K562 (cell line): Measurements from ENCODE around the gene CELA3B. TPM values are rescaled to one million over a fixed set of nuclear protein-coding genes. Genes with fewer than 3 reads are reported as not detected.

Experiments used
- ASH1L ChIP-seq: fragments of 450-650 bp; IDR thresholded peaks from 2 replicates; pipeline ENCODE4 v1.6.1; 2018; ENCODE audit warnings: borderline replicate concordance, mild to moderate bottlenecking, low read depth; ENCODE audit not compliant: partially characterized antibody
- BMI1 ChIP-seq: fragments of 150-350 bp; IDR thresholded peaks from 2 replicates; pipeline ENCODE4 v1.6.1; 2014; ENCODE audit warnings: low read length
- CREM ChIP-seq: IDR thresholded peaks from 2 replicates; pipeline ENCODE4 v1.6.1; 2014; ENCODE audit warnings: antibody characterized with exemption, low read depth
- HNRNPLL ChIP-seq: fragments of 200-400 bp; formaldehyde crosslinking; IDR thresholded peaks from 2 replicates; pipeline ENCODE4 v1.6.1; 2017; ENCODE audit warnings: low read length, low read depth, mild to moderate bottlenecking; ENCODE audit not compliant: poor library complexity, severe bottlenecking
- LCOR ChIP-seq: sonication (generic); formaldehyde crosslinking; IDR thresholded peaks from 2 replicates; pipeline ENCODE4 v1.8.0; 2022; ENCODE audit warnings: mild to moderate bottlenecking, missing genetic modification reagents
- MBD2 ChIP-seq: sonication (generic); IDR thresholded peaks from 2 replicates; pipeline ENCODE4 v1.6.1; 2016; ENCODE audit warnings: low read depth, borderline replicate concordance
- NFIX ChIP-seq: fragments of 250-450 bp; sonication (Bioruptor Pico); IDR thresholded peaks from 2 replicates; pipeline ENCODE4 v1.4.0; 2020; ENCODE audit warnings: low read depth, mild to moderate bottlenecking, moderate library complexity
- PKNOX1 ChIP-seq: fragments of 450-650 bp; IDR thresholded peaks from 2 replicates; pipeline ENCODE4 v1.6.1; 2016
- SIRT6 ChIP-seq: IDR thresholded peaks from one replicate; pipeline ENCODE4 v1.6.1; 2012; ENCODE audit warnings: low read depth, mild to moderate bottlenecking, control low read depth, inconsistent platforms, low read length, moderate library complexity
- ZNF175 ChIP-seq: fragments of 200-800 bp; sonication (Bioruptor generic); IDR thresholded peaks from 2 replicates; pipeline ENCODE4 v1.6.1; 2016; ENCODE audit warnings: low read depth, mild to moderate bottlenecking, missing genetic modification characterization, missing compliant biosample characterization
- ZNF212 ChIP-seq: fragments of 450-650 bp; formaldehyde crosslinking; IDR thresholded peaks from 2 replicates; pipeline ENCODE4 v1.4.0; 2020; ENCODE audit warnings: mild to moderate bottlenecking
- ZNF277 ChIP-seq: fragments of 250-450 bp; sonication (Bioruptor Pico); IDR thresholded peaks from 2 replicates; pipeline ENCODE4 v1.8.0; 2022; ENCODE audit warnings: inconsistent platforms, mild to moderate bottlenecking, moderate library complexity, borderline replicate concordance
- ZNF436 ChIP-seq: fragments of 250-450, 450-650 bp; sonication (Bioruptor Pico); formaldehyde crosslinking; IDR thresholded peaks from 2 replicates; pipeline ENCODE4 v1.7.0; 2020; ENCODE audit warnings: mild to moderate bottlenecking
- ZNF639 ChIP-seq, 2 experiments: fragments of 200-800 bp in 1 of 2; sonication (Bioruptor generic) in 1 of 2; sonication (generic) in 1 of 2; formaldehyde crosslinking in 1 of 2; IDR thresholded peaks in 1 of 2; conservative IDR thresholded peaks in 1 of 2; 2 replicates each; pipeline versions ENCODE4 v1.5.0 to v1.6.1; 2016 to 2020; ENCODE audit warnings: missing compliant biosample characterization in 1 of 2, missing genetic modification characterization in 1 of 2, missing genetic modification reagents in 1 of 2
- polyA plus RNA-seq, 8 experiments: library from polyadenylated mRNA; depleted of rRNA in 4 of 8; stranded (reverse) in 5 of 8; unstranded in 3 of 8; fragments of >200 nt; fragmentation: Nextera tagmentation in 2 of 8; fragmentation: Illumina TruSeq in 1 of 8; extraction: Ambion mirVana in 2 of 8; extraction: Trizol in 1 of 8; gene quantifications; 2 replicates each; pipeline versions ENCODE4 v1.2.1 to v1.2.3, GENCODE V29; 2011 to 2014; ENCODE audit warnings: inconsistent platforms in 1 of 8, missing spikeins in 1 of 8
- total RNA-seq, 7 experiments: library from RNA; depleted of rRNA in 6 of 7; stranded (reverse); fragments of >200 nt in 6 of 7; fragmentation: Illumina TruSeq in 2 of 7; extraction: Trizol in 2 of 7; gene quantifications; 2 replicates each; pipeline versions ENCODE4 v1.2.1 to v1.2.3, GENCODE V29; 2011 to 2021; ENCODE audit warnings: low replicate concordance in 1 of 7
- TF ChIP-seq, protein P1 (sequence below): fragments of 450-650 bp; formaldehyde crosslinking; IDR thresholded peaks from 2 replicates; pipeline ENCODE4 v1.4.0; 2020; ENCODE audit warnings: mild to moderate bottlenecking, moderate library complexity
- TF ChIP-seq, protein P2 (sequence below): sonication (generic); formaldehyde crosslinking; IDR thresholded peaks from 2 replicates; pipeline ENCODE4 v1.8.1; 2023; ENCODE audit warnings: mild to moderate bottlenecking, missing genetic modification reagents
- TF ChIP-seq, protein P3 (sequence below): fragments of 250-450 bp; sonication (Bioruptor Pico); IDR thresholded peaks from 2 replicates; pipeline ENCODE4 v1.8.0; 2022; ENCODE audit warnings: inconsistent platforms

Gene CELA3B
- total and polyA plus RNA-seq, 9 of the 15 experiments (the other 6 are each of a cell fraction or from before 2014, with no cell fraction given), result 3.1 TPM; not detected in 8

DNA sequence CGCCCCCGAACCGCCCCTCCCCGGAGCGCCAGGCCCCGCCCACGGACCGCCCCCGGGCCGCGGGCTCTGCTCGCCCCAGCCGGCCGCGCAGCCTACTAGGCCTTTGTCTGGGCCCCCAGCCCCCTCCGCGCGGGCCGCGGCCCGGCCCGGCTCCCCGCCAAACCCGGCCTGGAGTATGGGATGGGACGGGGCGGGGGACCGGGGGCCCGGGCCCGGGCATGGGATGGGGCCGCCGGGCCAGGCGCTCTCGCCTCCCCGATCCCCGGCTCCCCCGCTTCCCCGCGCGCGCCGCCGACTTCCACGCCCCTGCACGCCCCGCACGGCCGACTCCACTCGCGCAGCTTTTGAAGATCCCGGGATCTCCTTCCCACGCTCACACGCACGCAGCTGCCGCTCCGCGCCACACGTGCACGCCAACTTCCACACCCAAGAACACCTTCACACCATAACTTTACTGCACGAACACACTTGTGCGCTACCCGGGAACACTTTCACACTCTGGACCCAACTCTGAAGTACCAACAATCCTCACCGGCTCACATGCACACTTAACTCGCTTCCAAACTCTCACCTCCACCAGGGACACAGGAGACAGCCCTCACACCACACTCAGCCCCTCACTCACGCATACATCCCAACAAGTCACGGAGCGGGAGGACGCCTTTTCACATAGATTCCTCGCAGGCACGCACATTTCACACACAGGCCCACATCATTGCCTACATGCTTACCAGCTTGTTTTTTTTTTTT lies 39.3 kb upstream of the CELA3B start (continued):
- no peak for TF ChIP-seq LCOR (CRISPR knock-in tag)
- no peak for TF ChIP-seq ZNF436 (CRISPR knock-in tag)
- no peak for TF ChIP-seq ZNF212 (CRISPR knock-in tag)
- TF ChIP-seq, protein P1, sequence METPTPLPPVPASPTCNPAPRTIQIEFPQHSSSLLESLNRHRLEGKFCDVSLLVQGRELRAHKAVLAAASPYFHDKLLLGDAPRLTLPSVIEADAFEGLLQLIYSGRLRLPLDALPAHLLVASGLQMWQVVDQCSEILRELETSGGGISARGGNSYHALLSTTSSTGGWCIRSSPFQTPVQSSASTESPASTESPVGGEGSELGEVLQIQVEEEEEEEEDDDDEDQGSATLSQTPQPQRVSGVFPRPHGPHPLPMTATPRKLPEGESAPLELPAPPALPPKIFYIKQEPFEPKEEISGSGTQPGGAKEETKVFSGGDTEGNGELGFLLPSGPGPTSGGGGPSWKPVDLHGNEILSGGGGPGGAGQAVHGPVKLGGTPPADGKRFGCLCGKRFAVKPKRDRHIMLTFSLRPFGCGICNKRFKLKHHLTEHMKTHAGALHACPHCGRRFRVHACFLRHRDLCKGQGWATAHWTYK, result no peak
- TF ChIP-seq ZNF639 (CRISPR knock-in tag; conservative IDR thresholded peaks at IDR 0.05 in 1 of 2, IDR thresholded peaks at IDR 0.05 in 1 of 2), result no peak
- TF ChIP-seq ASH1L, result peak; percentile 42
- TF ChIP-seq, protein P2, sequence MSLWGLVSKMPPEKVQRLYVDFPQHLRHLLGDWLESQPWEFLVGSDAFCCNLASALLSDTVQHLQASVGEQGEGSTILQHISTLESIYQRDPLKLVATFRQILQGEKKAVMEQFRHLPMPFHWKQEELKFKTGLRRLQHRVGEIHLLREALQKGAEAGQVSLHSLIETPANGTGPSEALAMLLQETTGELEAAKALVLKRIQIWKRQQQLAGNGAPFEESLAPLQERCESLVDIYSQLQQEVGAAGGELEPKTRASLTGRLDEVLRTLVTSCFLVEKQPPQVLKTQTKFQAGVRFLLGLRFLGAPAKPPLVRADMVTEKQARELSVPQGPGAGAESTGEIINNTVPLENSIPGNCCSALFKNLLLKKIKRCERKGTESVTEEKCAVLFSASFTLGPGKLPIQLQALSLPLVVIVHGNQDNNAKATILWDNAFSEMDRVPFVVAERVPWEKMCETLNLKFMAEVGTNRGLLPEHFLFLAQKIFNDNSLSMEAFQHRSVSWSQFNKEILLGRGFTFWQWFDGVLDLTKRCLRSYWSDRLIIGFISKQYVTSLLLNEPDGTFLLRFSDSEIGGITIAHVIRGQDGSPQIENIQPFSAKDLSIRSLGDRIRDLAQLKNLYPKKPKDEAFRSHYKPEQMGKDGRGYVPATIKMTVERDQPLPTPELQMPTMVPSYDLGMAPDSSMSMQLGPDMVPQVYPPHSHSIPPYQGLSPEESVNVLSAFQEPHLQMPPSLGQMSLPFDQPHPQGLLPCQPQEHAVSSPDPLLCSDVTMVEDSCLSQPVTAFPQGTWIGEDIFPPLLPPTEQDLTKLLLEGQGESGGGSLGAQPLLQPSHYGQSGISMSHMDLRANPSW, result no peak
- TF ChIP-seq CREM, result peak; percentile 37; the same call in 1 of the 2 replicates
- no peak for TF ChIP-seq MBD2
- TF ChIP-seq NFIX (CRISPR knock-in tag), result no peak
- TF ChIP-seq, protein P3, sequence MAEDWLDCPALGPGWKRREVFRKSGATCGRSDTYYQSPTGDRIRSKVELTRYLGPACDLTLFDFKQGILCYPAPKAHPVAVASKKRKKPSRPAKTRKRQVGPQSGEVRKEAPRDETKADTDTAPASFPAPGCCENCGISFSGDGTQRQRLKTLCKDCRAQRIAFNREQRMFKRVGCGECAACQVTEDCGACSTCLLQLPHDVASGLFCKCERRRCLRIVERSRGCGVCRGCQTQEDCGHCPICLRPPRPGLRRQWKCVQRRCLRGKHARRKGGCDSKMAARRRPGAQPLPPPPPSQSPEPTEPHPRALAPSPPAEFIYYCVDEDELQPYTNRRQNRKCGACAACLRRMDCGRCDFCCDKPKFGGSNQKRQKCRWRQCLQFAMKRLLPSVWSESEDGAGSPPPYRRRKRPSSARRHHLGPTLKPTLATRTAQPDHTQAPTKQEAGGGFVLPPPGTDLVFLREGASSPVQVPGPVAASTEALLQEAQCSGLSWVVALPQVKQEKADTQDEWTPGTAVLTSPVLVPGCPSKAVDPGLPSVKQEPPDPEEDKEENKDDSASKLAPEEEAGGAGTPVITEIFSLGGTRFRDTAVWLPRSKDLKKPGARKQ (CRISPR knock-in tag), result peak; percentile 73; the same call in 1 of the 2 replicates
- no peak for TF ChIP-seq HNRNPLL
- no peak for TF ChIP-seq ZNF277 (CRISPR knock-in tag)
- no peak for TF ChIP-seq SIRT6
- peak; percentile 32; the same call in 1 of the 2 replicates for TF ChIP-seq PKNOX1
- no peak for TF ChIP-seq ZNF175 (CRISPR knock-in tag)
- no peak for TF ChIP-seq BMI1
